HG02970 (cell line): Measurements from ENCODE around the gene SDHAF1.
"Not testable (repeated sequence)": the region's sequence is repeated elsewhere in the genome, so short reads cannot be mapped to it uniquely, and the experiment has no call there.

ENCODE experiments used
- ATAC-seq: cut with Tn5 transposase; IDR thresholded peaks from one replicate; pipeline ENCODE4 v1.9.1; 2021; ENCODE audit warnings: mild to moderate bottlenecking, moderate library complexity, moderate number of reproducible peaks; ENCODE audit not compliant: unreplicated experiment, low FRiP score

The SDHAF1 gene, protein sequence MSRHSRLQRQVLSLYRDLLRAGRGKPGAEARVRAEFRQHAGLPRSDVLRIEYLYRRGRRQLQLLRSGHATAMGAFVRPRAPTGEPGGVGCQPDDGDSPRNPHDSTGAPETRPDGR

DNA sequence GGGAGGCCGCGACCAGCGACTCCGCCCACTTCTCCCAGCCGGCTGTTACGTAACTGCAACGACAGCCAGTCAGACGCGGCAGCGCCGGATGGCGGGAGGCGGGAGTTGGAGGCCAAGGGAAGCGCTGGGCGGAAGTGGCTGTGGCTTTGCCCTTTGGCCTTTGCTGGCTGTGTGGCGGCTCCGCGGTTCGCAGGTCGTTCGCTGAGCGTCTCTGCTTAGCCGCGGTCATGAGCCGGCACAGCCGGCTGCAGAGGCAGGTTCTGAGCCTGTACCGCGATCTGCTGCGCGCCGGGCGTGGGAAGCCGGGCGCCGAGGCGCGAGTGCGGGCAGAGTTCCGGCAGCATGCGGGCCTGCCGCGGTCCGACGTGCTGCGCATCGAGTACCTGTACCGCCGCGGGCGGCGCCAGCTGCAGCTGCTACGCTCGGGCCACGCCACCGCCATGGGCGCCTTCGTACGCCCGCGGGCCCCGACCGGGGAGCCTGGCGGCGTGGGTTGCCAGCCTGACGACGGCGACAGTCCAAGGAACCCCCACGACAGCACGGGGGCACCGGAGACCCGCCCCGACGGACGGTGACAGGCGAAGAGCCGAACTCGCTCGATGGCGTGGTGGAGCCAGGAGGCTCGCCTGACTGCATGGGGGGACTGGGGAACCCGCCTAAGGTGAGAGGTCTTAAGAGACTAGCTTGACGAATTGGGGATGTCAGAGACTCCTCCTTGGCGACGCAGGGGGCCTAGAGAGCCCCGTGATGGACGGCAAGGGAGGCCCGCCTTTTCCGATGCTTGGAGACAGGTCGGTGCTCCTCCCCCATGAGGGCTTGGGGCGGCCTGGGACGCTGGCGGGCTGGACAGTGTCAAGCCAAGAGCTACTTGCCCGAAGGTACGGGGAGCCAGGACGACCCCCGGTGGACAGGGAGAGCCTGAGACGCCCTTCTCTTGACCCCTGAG is at the start of gene SDHAF1:
TSS of gene SDHAF1 (plus strand) at position 141 of the 946 bp plus-strand sequence. CDS start at position 228, 87 bp downstream.
- ATAC-seq, result peak; percentile 73

DNA sequence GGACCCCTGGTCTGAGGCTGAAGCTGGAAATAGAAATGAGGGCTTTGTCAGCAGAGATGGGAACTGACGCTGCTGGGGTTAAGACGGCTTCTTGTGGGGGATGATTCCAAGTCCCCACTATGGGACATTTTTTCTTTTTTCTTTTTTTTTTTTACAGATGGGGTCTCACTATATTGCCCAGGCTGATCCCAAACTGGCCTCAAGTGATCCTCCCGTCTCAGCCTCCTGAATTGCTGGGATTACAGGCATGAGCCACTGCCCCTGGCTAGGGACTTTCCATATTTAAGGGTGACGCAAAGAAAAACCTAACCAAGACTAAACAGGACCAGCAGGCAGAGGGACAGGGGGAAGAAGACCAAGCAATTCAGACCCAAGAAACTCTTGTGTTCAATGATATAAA is 48.8 kb upstream of the SDHAF1 start:
- ATAC-seq, result no peak

DNA sequence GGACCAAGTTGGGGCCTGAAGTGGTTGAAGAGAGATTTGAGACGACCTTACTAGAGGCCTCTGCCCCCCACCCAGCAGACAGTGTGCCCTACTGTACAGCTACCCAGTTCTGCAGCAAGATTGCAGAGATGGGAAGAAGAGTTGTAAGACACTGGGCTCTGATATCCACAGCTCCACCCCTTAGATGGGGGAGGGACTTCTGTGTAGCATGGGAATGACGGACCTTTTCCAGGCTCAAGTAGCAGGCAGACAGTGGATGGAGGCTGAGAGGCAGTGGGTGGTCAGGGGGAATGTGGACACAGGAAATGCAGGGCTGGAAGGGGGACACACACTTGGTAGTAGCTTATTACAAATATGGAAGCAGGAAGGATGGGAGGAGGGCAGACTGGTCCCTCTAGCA is 45.9 kb upstream of the SDHAF1 start:
- ATAC-seq, result no peak

DNA sequence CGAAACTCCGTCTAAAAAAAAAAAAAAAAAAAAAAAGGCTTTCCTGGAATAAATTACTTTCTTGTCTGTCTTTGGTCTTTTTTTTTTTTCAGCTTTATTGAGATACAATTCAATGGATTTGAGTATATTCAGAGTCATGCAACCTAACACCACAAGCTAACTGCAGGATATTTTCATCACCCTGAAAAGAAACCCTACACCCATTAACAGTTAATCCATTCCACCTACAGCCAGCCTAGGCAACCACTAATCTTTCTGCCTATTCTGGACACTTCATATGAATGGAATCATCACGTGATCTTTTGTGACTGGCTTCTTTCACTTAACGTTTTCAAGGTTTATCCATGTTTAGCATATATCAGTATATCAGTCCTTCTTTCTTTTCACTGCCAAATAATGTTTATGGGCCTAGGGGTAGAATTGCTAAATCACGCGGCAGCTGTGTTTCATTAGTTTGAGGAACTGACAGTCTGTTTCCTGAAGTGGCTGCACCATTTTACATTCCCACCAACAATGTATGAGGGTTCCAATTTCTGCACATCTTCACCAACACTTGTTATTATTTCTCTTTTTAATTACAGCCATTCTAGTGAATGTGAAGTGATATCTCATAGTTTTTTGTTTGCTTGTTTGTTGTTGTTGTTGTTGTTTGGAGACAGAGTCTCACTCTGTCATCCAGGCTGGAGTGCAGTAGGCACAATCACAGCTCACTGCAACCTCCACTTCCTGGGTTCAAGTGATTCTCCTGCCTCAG is 38.9 kb upstream of the SDHAF1 start:
- ATAC-seq, result no peak

DNA sequence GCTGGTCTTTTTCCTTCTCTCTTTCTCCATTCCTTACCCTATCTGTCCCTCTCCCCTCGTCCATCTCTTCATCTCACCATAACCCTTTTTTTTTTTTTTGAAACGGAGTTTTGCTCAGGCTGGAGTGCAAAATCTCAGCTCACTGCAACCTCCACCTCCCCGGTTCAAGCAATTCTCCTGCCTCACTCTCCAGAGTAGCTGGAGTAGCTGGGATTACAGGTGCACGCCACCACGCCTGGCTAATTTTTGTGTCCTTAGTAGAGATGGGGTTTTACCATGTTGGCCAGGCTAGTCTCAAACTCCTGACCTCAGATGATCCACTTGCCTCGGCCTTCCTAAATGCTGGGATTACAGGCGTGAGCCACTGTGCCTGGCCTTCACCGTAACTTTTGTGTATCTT is 37.6 kb upstream of the SDHAF1 start:
- ATAC-seq, result not testable (repeated sequence)

DNA sequence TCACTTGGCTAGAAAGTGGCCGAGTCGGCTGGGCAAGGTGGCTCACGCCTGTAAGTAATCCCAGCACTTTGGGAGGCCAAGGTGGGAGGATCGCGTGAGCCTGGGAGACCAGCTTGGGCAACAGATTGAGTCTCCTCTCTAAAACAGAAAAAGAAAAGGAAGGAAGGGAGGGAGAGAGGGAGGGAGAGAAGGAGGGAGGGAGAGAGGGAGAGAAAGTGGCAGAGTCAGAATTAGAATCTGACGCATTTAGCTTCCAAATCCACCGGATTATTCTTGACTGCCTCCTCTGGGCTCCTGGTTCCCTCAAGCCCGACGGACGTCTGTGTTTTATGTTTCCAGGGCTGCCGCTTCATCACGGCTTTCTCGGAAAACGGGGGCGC is 36.3 kb upstream of the SDHAF1 start:
- no peak for ATAC-seq

DNA sequence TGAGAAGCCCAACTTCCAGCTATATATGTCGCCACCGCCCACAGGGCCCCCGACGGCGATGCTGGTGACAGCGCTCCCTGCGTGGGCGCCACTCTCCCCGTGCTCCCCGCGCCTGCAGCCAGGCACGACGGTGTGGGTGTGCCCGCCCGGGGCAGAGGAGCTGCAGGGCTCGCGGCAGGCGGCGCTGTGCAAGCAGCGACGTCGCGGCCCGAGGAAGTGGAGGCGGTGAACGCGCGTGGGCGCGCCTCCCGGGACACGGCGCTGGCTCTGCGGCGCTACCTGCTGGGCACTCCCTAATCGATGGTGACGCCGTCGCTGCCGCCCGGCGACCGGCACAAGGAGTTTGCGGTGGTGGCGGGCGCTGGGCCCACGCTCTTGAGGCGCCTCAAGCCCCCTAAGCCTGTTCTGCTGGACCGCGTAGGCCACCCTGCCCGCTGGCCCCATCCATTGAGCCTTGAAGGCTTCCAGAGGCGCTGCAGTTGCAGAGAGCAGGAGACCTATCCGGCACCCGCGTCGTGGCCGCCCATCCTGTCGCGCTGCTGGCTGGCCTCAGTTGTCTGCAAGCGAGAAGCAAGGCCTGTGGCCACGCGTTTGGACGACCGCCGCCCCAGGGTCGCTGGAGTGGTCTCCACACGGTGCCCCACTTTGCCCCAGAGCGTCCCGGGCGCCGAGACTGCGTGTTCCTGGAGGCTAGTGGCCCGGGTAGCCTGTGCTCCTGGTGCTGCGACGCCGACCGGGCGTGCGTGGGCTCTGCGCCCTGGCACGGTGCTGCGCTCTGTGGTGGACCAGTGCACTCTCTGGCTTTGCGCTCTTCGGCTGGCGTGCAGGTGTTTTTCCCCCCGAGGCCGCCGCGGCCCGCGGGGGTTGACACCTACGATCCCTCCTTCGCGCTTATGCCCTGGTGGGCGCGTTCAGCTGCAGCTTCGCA is 35.7 kb upstream of the SDHAF1 start:
- no peak for ATAC-seq

DNA sequence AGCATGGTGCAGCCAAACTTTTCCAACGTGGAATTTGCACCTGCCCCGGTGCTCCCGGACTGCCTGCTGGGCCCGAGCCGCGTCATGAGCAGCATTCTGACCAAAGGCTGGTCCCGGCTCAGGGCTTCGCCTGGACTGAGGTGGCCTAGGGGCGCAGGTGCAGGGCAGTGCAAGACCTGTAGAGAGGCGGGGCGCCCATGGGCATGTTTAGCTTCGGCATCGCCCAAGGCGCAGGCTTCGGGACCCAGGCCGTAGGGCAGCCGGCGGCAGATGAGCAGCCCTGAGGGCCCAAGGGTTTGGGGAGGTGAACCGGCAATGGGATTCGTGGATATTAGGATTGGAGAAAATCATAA is 35.0 kb upstream of the SDHAF1 start:
- no peak for ATAC-seq

DNA sequence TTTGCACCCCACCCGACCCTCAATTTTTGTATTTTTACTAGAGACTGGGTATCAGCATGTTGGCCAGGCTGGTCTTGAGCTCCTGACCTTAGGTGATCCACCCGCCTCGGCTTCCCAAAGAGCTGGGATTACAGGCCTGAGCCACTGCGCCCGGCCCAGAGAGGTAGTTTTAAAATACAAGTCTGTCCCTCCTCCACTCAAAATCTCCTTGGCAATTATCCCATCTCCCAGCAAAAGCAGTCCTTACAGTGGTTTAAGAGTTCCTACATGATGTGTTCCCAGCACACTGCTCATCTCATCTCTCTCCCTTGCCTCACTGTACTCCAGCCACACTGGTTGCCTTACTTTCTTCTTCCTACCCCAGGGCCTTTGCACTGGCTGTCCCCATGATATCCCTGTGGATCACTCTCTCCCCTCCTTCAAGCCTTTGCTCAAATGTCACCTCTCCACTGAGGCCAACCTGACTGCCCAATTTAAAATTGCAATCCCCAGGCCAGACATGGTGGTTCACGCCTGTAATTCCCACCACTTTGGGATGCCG is 34.5 kb upstream of the SDHAF1 start:
- no peak for ATAC-seq

DNA sequence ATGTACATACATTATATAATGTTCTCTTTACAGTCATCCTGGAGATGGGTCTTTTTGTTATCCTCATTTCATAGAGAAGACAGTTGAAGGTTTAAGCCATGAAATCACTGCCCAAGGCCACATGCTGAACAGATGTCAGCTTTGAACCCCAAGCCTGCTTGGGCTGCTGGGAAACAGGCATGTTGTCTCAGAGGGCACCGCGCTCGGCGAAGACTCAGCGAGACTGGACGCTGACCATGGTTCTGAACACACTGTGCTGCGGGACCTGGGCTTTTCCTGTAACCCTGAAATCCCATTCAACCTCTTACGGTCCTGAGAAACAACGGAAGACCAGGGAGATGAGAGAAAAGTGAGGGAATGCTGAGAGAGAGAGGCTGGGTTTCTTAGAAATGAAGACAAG is 31.5 kb upstream of the SDHAF1 start:
- ATAC-seq, result no peak

DNA sequence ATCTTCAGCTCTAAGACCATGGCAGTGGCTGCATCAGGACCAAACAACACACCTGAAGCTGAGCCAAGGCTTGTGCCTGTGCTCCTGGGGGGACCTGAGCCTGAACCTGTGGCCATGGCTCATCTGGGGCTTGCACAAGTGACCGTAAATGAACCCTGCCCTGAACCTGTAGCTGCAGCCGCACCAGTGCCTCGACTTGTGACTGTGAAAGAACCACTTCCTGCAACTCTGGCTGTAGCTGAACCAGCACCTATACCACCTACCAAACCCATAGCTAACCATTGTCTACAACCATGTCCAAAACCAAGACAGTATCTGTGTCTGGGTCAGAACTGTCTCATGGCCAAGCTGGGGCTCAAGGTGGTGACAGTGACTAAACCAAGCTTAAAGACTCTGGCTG is 28.2 kb upstream of the SDHAF1 start:
- ATAC-seq, result no peak

DNA sequence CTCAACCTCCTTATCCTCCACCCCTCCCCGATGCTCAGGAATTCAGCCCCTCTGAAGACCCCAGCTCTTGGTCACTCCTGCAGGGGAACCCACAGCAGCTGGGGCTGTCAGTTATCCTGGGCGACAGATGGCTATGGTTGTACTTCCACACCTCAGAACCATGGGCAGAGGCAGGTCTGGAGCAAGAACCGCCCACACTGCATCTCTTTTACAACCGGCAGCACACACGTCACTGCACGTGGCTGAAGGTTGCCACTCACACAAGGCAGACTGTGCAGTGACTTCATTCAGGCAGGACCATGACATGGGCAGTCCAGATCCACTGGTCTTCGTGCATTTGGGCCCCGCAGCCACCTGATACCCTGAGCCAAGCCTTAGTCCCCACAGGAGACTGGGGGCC is 21.5 kb upstream of the SDHAF1 start:
- no peak for ATAC-seq

DNA sequence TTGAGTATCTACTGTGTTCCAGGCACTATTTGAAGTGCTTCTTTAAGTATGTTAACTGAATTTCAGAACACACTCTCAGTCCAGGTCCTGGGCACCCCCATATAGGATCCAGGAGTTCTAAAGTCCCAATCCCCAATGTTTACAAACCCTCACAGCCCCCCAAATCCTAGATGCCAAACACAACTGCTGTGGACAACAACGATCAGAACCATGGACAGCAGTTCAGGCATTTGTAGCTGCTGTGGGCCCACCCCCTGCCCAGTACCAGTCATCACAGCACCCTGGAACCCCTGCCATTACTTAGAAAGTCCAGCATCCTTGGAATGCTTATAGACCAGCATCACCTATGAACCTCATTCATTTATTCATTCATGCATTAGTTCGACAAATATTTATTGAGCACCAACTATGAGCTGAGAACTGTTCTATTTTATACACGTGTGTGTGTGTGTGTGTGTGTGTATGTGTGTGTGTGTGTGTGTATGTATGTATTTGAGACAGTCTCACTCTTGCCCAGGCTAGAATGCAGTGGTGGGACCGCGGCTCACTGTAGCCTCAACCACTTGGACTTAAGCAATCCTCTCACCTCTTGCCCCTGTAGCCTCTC is 19.3 kb upstream of the SDHAF1 start:
- no peak for ATAC-seq

DNA sequence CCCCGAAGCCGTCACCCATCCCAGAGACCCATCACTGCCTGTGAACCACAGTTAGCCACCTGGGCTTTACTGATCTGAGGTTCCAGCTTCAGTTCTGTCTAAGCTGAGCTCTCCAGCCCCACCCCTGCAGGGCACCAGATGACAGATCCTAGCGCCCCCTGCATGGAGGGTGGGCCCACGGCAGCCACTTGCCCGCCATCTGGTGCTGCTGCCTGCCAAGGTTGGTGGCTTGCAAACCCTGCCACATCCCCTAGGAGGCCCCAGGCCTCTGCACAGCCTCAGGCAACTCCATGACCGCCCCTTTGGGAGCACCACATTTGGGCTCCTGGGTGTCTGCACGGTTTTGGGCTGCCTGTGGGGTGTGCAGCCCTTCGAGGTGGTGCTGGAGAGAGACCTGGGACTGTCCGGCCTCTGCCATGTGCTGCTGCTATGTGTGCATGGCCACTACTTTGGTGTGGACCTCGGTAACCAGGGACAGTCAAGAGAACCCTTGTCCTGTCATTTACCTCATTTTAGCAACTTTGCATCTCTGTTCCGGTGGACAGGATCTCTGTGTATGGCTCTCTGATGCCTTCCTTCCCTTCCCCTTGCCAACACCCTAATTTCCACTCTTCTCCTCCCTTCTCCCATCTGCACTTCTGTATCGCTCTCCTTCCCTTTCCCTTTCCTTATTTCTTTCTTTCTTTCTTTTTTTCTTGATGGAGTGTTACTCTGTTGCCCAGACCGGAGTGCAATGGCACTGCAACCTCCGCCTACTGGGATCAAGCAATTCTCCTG is 17.4 kb upstream of the SDHAF1 start:
- ATAC-seq, result no peak

DNA sequence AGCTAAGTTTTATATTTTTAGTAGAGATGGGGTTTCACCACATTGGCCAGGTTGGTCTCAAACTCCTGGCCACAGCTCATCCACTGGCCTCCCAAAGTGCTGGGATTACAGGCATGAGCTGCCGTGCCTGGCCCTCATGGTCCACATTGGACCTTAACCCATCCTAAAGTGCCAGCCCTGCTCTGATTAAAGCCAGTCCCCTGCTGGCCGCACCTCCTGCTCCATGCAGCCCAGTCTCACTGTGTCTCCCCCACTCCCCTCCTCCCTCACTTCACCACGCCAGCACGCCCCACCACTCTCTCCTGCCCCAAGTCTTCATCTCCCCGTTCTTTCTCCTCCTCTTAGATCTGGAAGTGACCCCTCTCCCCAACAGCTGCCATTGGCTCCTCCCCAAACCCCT is 16.7 kb upstream of the SDHAF1 start:
- no peak for ATAC-seq

DNA sequence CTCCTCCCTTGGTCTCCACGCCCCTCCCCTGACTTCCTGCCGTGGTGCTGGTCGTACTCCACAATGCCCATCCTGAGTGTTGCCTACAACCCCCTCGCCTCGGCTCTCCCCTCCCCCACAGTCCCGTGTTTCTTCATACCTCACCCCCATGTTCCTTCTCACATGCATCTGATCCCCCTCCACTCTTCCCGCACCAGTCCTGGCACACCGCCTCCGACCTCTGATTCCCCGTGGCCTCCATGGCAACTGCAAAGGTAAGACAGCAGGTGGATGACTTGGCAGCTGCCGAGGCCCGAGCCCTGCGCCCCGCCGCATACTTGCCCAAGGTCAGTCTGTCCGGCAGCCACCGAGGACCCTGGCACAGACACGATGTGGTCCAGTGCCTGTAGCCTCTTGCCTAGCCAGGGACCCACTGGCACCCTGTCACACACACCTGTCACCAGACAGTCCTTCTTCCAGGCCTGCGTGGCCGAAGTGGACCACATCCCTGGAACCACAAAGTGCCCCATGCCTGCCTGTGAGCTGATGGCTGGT is 16.1 kb upstream of the SDHAF1 start:
- ATAC-seq, result no peak

DNA sequence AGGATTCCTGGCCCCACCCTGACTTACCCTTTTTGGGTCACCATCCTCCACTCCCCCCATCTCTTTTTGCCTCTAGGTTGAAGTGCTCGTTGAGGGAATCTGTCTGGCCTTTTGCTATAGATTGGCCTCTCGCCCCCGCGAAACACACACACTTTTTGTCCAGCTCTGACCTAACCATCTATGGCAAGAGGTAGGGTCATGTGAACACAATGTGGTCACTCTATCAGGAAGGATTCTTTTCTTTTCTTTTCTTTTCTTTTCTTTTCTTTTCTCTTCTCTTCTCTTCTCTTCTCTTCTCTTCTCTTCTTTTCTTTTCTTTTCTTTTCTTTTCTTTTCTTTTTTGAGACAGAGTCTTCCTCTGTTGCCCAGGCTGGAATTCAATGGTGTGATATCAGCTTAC is 14.0 kb upstream of the SDHAF1 start:
- ATAC-seq, result not testable (repeated sequence)

DNA sequence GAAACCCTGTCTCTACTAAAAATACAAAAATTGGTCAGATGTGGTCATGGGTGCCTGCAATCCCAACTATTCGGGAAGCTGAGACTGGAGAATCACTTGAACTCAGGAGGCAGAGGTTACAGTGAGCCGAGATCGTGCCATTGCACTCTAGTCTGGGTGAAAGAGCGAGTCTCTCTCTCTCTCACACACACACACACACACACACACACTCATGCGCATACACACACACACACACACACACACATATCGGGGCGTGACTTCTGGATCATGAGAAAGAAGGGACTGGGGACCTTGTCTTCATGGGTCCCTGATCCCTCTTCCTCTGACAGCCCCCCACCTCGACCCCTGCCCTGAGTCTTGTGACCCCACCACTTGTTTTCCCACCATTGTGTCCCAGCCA is 11.8 kb upstream of the SDHAF1 start:
- no peak for ATAC-seq

DNA sequence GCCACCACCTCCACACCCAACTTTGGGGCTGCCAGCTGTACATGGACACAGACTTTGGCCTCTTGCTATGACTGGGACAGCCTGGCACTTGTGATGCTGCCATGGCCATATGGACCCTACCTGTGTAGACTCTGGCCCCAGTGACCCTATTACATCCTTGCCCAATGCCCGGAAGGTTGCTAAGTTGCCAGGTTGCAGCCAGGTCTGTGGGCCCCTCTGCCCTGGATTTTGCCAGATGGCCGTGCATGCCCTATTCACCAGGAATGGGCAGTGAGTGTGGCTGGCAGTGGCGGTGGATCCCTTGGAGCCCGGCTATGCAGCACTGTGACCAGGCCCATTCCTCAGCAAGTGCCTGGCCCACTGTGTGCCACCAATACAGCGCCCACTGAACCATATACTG is 8.9 kb upstream of the SDHAF1 start:
- no peak for ATAC-seq
